HEK293T (cell line): ENCODE data around the gene ISLR.

ENCODE experiments used
- FOXA1 ChIP-seq: fragments of 450-650 bp; IDR thresholded peaks from 2 replicates; pipeline ENCODE4 v1.6.1; 2016; ENCODE audit warnings: mild to moderate bottlenecking
- FOXK2 ChIP-seq: fragments of 450-650 bp; IDR thresholded peaks from 2 replicates; pipeline ENCODE4 v1.6.1; 2016; ENCODE audit warnings: mild to moderate bottlenecking
- ZNF384 ChIP-seq: fragments of 450-650 bp; IDR thresholded peaks from 2 replicates; pipeline ENCODE4 v1.6.1; 2016

- TF ChIP-seq FOXK2 (no peak), FOXA1 (no peak), ZNF384 (no peak)
Measured at GRCh38 chr15:74200871-74201419, 27.4 kb downstream of the ISLR start.
